Fibroblast of skin of left quadriceps (primary cell): Measurements from ENCODE around the gene BTG4.

ENCODE experiments used
- DNase-seq, 2 experiments: peaks; one replicate each; pipeline ENCODE4 v3.0.0-alpha.2; 2013; ENCODE audit warnings: low read depth in 2 of 2

Gene BTG4

GRCh38 chr11:111455291-111456085 lies 56.7 kb downstream of the BTG4 start:
- DNase-seq: no peak

GRCh38 chr11:111454561-111455192 lies 57.5 kb downstream of the BTG4 start:
- peak in 1 of 2 experiments; percentile 40 for DNase-seq

GRCh38 chr11:111452817-111453552 lies 59.2 kb downstream of the BTG4 start:
- DNase-seq: no peak

GRCh38 chr11:111452146-111452545 lies 60.0 kb downstream of the BTG4 start:
- no peak for DNase-seq

GRCh38 chr11:111450480-111451320 lies 61.5 kb downstream of the BTG4 start:
- no peak for DNase-seq

GRCh38 chr11:111449696-111450479 lies 62.3 kb downstream of the BTG4 start:
- DNase-seq: no peak

- DNase-seq: no peak
Observed at GRCh38 chr11:111448831-111449557, 63.2 kb downstream of the BTG4 start.

- DNase-seq: no peak
Observed at GRCh38 chr11:111448414-111448813, 63.8 kb downstream of the BTG4 start.

GRCh38 chr11:111447931-111448330 lies 64.3 kb downstream of the BTG4 start:
- DNase-seq: no peak

- no peak for DNase-seq
Observed at GRCh38 chr11:111447112-111447471, 65.1 kb downstream of the BTG4 start.

GRCh38 chr11:111446404-111447111 lies 65.6 kb downstream of the BTG4 start:
- peak; percentile 76 to 79 for DNase-seq

GRCh38 chr11:111445586-111445985 lies 66.6 kb downstream of the BTG4 start:
- no peak for DNase-seq
